ENCODE measurements around the gene TBCD. TPM values are rescaled to one million over a fixed set of nuclear protein-coding genes. Genes with fewer than 3 reads are reported as not detected.
"Not testable (repeated sequence)": the region's sequence is repeated elsewhere in the genome, so short reads cannot be mapped to it uniquely, and the experiment has no call there.

TBCD gene
- total RNA-seq, 1 donor from 2014 or later, result 216 TPM

- intact Hi-C loops (cut with micrococcal nuclease), result loop anchor here (5.0 kb wide), 2 partner anchors 462 to 1242 kb away; partner anchors contain the start of gene ACTG1
Observed at GRCh38 chr17:82754297-82755208, 2.7 kb downstream of the TBCD start.

GRCh38 chr17:82756166-82756565 lies 4.3 kb downstream of the TBCD start:
- intact Hi-C loops (cut with micrococcal nuclease), result no loop called here

GRCh38 chr17:82765371-82765770 lies 13.5 kb downstream of the TBCD start:
- intact Hi-C loops (cut with micrococcal nuclease), result no loop called here

GRCh38 chr17:82767041-82767754 lies 15.3 kb downstream of the TBCD start:
- intact Hi-C loops (cut with micrococcal nuclease), result no loop called here

GRCh38 chr17:82769041-82769440 lies 17.2 kb downstream of the TBCD start:
- intact Hi-C loops (cut with micrococcal nuclease), result no loop called here

GRCh38 chr17:82772026-82772425 lies 20.2 kb downstream of the TBCD start:
- intact Hi-C loops (cut with micrococcal nuclease), result loop anchor here (10.0 kb wide), 1 partner anchor 417 kb away; the partner anchor contains the start of gene TEX19

- intact Hi-C loops (cut with micrococcal nuclease), result loop anchor here (1.0 to 10.0 kb wide), 2 partner anchors 106 to 420 kb away; partner anchors contain the start of gene TEX19
Observed at GRCh38 chr17:82774456-82774855, 22.6 kb downstream of the TBCD start.

GRCh38 chr17:82775001-82775823 lies 23.3 kb downstream of the TBCD start:
- intact Hi-C loops (cut with micrococcal nuclease), result loop anchor here (10.0 kb wide), 1 partner anchor 420 kb away; the partner anchor contains the start of gene TEX19

GRCh38 chr17:82776454-82776853 lies 24.6 kb downstream of the TBCD start:
- intact Hi-C loops (cut with micrococcal nuclease), result loop anchor here (10.0 kb wide), 1 partner anchor 422 kb away; the partner anchor contains the start of gene TEX19

GRCh38 chr17:82777778-82778375 lies 26.0 kb downstream of the TBCD start:
- intact Hi-C loops (cut with micrococcal nuclease), result loop anchor here (10.0 kb wide), 1 partner anchor 423 kb away; the partner anchor contains the start of gene TEX19

GRCh38 chr17:82779541-82779940 lies 27.7 kb downstream of the TBCD start:
- intact Hi-C loops (cut with micrococcal nuclease), result loop anchor here (10.0 kb wide), 1 partner anchor 425 kb away; the partner anchor contains the start of gene TEX19

GRCh38 chr17:82780195-82780594 lies 28.3 kb downstream of the TBCD start:
- intact Hi-C loops (cut with micrococcal nuclease), result loop anchor here (5.0 kb wide), 1 partner anchor 302 kb away; no protein-coding TSS in a partner anchor

- intact Hi-C loops (cut with micrococcal nuclease), result loop anchor here (5.0 kb wide), 1 partner anchor 301 kb away; no protein-coding TSS in a partner anchor
Observed at GRCh38 chr17:82780971-82781893, 29.4 kb downstream of the TBCD start.

GRCh38 chr17:82781894-82782274 lies 30.0 kb downstream of the TBCD start:
- intact Hi-C loops (cut with micrococcal nuclease), result loop anchor here (1.0 to 5.0 kb wide), 6 partner anchors 78 to 300 kb away; no protein-coding TSS in a partner anchor

GRCh38 chr17:82782657-82783207 lies 30.9 kb downstream of the TBCD start:
- intact Hi-C loops (cut with micrococcal nuclease), result loop anchor here (1.0 to 5.0 kb wide), 6 partner anchors 78 to 300 kb away; no protein-coding TSS in a partner anchor

GRCh38 chr17:82783498-82783897 lies 31.6 kb downstream of the TBCD start:
- intact Hi-C loops (cut with micrococcal nuclease), result loop anchor here (2.0 to 5.0 kb wide), 2 partner anchors 109 to 299 kb away; no protein-coding TSS in a partner anchor

- intact Hi-C loops (cut with micrococcal nuclease), result not testable (repeated sequence)
Observed at GRCh38 chr17:82785581-82785980, 33.7 kb downstream of the TBCD start.

- intact Hi-C loops (cut with micrococcal nuclease), result no loop called here
Observed at GRCh38 chr17:82786427-82786826, 34.6 kb downstream of the TBCD start.
